ENCODE data around the gene TUB. TPM values are rescaled to one million over a fixed set of nuclear protein-coding genes. Genes with fewer than 3 reads are reported as not detected.

The TUB gene
- total RNA-seq, 1 experiment from 2014 or later = 3.3 TPM

DNA sequence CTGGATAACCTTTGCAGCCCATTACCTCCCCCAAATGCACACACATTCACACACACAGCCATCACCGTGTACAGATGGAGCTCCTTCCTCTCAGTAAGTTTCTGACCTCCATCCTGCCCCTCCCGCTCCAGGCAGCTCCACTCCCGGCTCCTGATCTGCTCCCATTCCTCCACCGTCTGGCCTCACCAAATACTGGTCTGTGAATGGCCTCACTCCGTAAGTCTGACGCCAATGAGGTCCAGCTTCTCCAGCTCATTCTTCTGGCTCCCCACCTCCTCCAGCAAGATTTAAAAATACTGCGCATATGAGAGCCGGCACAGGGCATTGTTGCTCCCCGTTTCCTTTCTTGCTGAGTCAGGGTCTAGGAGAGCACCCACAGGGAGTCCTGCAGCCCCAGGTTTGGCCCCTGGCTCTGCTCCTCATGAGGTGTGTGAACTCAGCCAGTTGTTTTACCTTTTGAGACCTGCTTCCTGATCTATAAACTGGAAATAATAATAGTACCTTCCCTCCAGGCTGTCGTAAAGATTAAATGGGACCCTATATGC, 14.0 kb upstream of the TUB start:
- intact Hi-C loops (cut with micrococcal nuclease) = no loop called here
- Histone ChIP-seq H4K20me1 (ENCODE audit: low read length) (no peaks in the 10 kb centered on the region), H3K9me3 (ENCODE audit: low read length) (no peaks in the 10 kb centered on the region), H2AFZ (ENCODE audit: low read length) (no peak overlapping the region), H3K4me1 (ENCODE audit: insufficient read depth, low read length) (peaks cover 11% of the 10 kb centered on the region), H3K4me2 (ENCODE audit: low read length) (no peak overlapping the region), H3K27me3 (ENCODE audit: low read length) (peaks cover 3% of the 10 kb centered on the region), H3K9ac (ENCODE audit: low read length) (no peak overlapping the region), H3F3A (ENCODE audit: low read length, unreplicated experiment) (no peaks in the 10 kb centered on the region), H3K36me3 (ENCODE audit: low read depth, low read length) (no peaks in the 10 kb centered on the region), H3K79me2 (ENCODE audit: low read length) (no peaks in the 10 kb centered on the region), H3K27ac (ENCODE audit: low read length) (no peak overlapping the region), H3K9me2 (replicated peaks; ENCODE audit: low read length) (no peaks in the 10 kb centered on the region), H3K4me3 (ENCODE audit: low read length) (no peak overlapping the region)
- BruUV-seq (replicated peaks) = no TSS peak
- DNase-seq (no peak), ATAC-seq (no peak)
- ChIA-PET CTCF (no interaction called here), POLR2A (ENCODE audit: unreplicated experiment) (no interaction called here)
- TF ChIP-seq EZH2phosphoT487 (IDR thresholded peaks at IDR 0.05; ENCODE audit: borderline replicate concordance, low read length) = no peak
- TF ChIP-seq, protein P1, sequence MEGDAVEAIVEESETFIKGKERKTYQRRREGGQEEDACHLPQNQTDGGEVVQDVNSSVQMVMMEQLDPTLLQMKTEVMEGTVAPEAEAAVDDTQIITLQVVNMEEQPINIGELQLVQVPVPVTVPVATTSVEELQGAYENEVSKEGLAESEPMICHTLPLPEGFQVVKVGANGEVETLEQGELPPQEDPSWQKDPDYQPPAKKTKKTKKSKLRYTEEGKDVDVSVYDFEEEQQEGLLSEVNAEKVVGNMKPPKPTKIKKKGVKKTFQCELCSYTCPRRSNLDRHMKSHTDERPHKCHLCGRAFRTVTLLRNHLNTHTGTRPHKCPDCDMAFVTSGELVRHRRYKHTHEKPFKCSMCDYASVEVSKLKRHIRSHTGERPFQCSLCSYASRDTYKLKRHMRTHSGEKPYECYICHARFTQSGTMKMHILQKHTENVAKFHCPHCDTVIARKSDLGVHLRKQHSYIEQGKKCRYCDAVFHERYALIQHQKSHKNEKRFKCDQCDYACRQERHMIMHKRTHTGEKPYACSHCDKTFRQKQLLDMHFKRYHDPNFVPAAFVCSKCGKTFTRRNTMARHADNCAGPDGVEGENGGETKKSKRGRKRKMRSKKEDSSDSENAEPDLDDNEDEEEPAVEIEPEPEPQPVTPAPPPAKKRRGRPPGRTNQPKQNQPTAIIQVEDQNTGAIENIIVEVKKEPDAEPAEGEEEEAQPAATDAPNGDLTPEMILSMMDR (conservative IDR thresholded peaks at IDR 0.05; ENCODE audit: low read depth, low read length) = no peak
- no peak for TF ChIP-seq EZH2 (IDR thresholded peaks at IDR 0.05; ENCODE audit: low read length, unreplicated experiment)

DNA sequence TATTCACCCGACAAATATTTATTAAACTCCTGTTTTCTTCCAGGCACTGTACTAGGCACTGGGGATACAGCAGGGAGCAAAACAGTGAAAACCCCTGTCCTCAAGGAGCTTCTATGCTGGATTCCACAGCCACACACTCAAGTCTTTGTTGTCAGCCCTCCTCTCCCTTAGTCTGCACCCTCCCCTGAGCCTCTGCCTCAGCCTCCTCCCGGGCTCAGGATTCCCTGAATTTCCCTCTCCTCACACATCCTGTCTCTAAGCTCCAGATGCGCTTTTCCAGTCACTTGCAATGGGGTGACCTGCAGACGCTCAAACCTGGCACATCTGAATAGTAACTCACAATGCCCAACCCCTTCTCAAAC, 13.5 kb upstream of the TUB start:
- Histone ChIP-seq H3K27me3 (ENCODE audit: low read length) (peaks cover 9% of the 10 kb centered on the region), H3K4me3 (ENCODE audit: low read length) (no peak overlapping the region), H3K79me2 (ENCODE audit: low read length) (no peaks in the 10 kb centered on the region), H3K4me2 (ENCODE audit: low read length) (no peak overlapping the region), H3K27ac (ENCODE audit: low read length) (no peak overlapping the region), H3K9ac (ENCODE audit: low read length) (no peak overlapping the region), H3K9me3 (ENCODE audit: low read length) (no peaks in the 10 kb centered on the region), H3K9me2 (replicated peaks; ENCODE audit: low read length) (no peaks in the 10 kb centered on the region), H3F3A (ENCODE audit: low read length, unreplicated experiment) (no peaks in the 10 kb centered on the region), H2AFZ (ENCODE audit: low read length) (no peak overlapping the region), H4K20me1 (ENCODE audit: low read length) (no peaks in the 10 kb centered on the region), H3K4me1 (ENCODE audit: insufficient read depth, low read length) (peaks cover 11% of the 10 kb centered on the region), H3K36me3 (ENCODE audit: low read depth, low read length) (no peaks in the 10 kb centered on the region)
- TF ChIP-seq, protein P1 (conservative IDR thresholded peaks at IDR 0.05; ENCODE audit: low read depth, low read length) = no peak
- CTCF ChIA-PET = no interaction called here
- BruUV-seq (replicated peaks) = no TSS peak
- no peak for ATAC-seq
- POLR2A ChIA-PET (ENCODE audit: unreplicated experiment) = no interaction called here
- intact Hi-C loops (cut with micrococcal nuclease) = no loop called here
- no peak for DNase-seq

DNA sequence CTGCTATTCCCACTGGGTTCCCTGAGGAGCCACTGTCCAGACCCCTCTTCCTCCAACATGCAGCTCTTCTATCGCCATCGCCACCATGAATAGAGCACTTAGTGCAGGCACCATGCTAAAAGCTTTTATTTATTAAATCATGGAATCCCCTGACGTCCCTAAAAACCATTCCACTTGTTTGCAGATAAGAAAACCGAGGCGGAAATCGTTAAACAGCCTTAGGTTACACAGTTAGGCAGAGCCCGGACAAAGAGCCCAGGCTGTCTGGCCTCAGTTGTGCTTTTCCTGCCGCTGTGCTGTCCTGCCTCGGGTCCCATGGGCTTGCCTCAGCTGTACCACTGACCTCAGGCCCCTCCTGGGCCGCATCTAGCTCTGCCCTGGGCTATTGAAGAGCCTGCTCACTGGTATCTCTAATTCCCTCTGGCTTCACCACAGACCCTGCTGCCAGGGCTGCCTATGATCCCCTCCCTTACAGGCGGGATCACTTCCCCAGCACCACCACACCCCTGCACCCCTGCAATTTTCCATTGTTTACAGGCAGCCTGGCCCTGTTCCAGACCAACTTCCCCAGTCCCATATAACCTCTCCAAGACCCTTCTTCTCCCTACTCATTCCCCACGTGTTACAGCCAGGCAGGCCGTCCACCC, 13.0 kb upstream of the TUB start:
- DNase-seq (no peak), ATAC-seq (no peak)
- Histone ChIP-seq H3K9me2 (replicated peaks; ENCODE audit: low read length) (no peaks in the 10 kb centered on the region), H3F3A (ENCODE audit: low read length, unreplicated experiment) (no peaks in the 10 kb centered on the region), H4K20me1 (ENCODE audit: low read length) (no peaks in the 10 kb centered on the region), H3K36me3 (ENCODE audit: low read depth, low read length) (no peaks in the 10 kb centered on the region), H3K27me3 (ENCODE audit: low read length) (peaks cover 14% of the 10 kb centered on the region), H3K4me3 (ENCODE audit: low read length) (no peak overlapping the region), H3K27ac (ENCODE audit: low read length) (no peak overlapping the region), H3K4me2 (ENCODE audit: low read length) (peak overlapping the region; percentile 80), H3K9me3 (ENCODE audit: low read length) (no peaks in the 10 kb centered on the region), H3K4me1 (ENCODE audit: insufficient read depth, low read length) (peaks cover 11% of the 10 kb centered on the region), H2AFZ (ENCODE audit: low read length) (no peak overlapping the region), H3K9ac (ENCODE audit: low read length) (no peak overlapping the region), H3K79me2 (ENCODE audit: low read length) (no peaks in the 10 kb centered on the region)
- TF ChIP-seq EZH2 (IDR thresholded peaks at IDR 0.05; ENCODE audit: low read length, unreplicated experiment) (no peak), EZH2phosphoT487 (IDR thresholded peaks at IDR 0.05; ENCODE audit: borderline replicate concordance, low read length) (no peak)
- TF ChIP-seq, protein P1 (conservative IDR thresholded peaks at IDR 0.05; ENCODE audit: low read depth, low read length) = no peak
- intact Hi-C loops (cut with micrococcal nuclease) = no loop called here
- BruUV-seq (replicated peaks) = no TSS peak
- ChIA-PET CTCF (no interaction called here), POLR2A (ENCODE audit: unreplicated experiment) (no interaction called here)
